Bronchial epithelial cell (primary cell): ENCODE data around the gene WDR45B. TPM values are rescaled to one million over a fixed set of nuclear protein-coding genes. Genes with fewer than 3 reads are reported as not detected.

Source experiments
- DNase-seq: peaks from one replicate; pipeline ENCODE4 v3.0.0-alpha.2; 2010; ENCODE audit warnings: low read depth
- FAIRE-seq: peaks from 2 replicates; lab custom pipeline; 2011; peaks lifted over from hg19 to GRCh38; lab: Jason Lieb, UNC
- H3K27me3 ChIP-seq: 2 replicates; pipeline ENCODE4 v1.5.1; 2011; ENCODE audit warnings: low read length; ENCODE audit not compliant: control insufficient read depth, insufficient read depth
- H3K36me3 ChIP-seq: 2 replicates; pipeline ENCODE4 v1.5.1; 2011; ENCODE audit warnings: low read length; ENCODE audit not compliant: control insufficient read depth, insufficient read depth
- H3K4me3 ChIP-seq: 2 replicates; pipeline ENCODE4 v1.5.1; 2011; ENCODE audit warnings: mild to moderate bottlenecking, low read depth, low read length, control low read depth
- CTCF ChIP-seq: IDR thresholded peaks from 2 replicates; pipeline ENCODE4 v1.5.1; 2011; ENCODE audit warnings: mild to moderate bottlenecking, moderate library complexity, low read length, control low read depth, inconsistent platforms; ENCODE audit not compliant: insufficient read depth, severe bottlenecking
- total RNA-seq: library from RNA; depleted of rRNA; stranded (reverse); fragments of >200 nt; gene quantifications from 2 replicates; pipeline ENCODE4 v1.2.1, GENCODE V29; 2014

The WDR45B gene
- total RNA-seq, 1 donor from 2014 or later = 90.8 TPM

GRCh38 chr17:82629748-82630147, 18.5 kb downstream of the WDR45B start:
- no peak overlapping the region for H3K4me3 ChIP-seq
- no peaks in the 10 kb centered on the region for H3K27me3 ChIP-seq
- no peak for DNase-seq
- H3K36me3 ChIP-seq = peaks cover 28% of the 10 kb centered on the region
- TF ChIP-seq CTCF = no peak
- FAIRE-seq = no peak

GRCh38 chr17:82627405-82627804, 20.8 kb downstream of the WDR45B start:
- no peak for DNase-seq
- no peak for TF ChIP-seq CTCF
- Histone ChIP-seq H3K4me3 (no peak overlapping the region), H3K27me3 (no peaks in the 10 kb centered on the region), H3K36me3 (peaks cover 26% of the 10 kb centered on the region)
- FAIRE-seq = no peak

GRCh38 chr17:82623707-82624106, 24.5 kb downstream of the WDR45B start:
- H3K4me3 ChIP-seq = no peak overlapping the region

GRCh38 chr17:82619641-82620040, 28.6 kb downstream of the WDR45B start:
- peaks cover 20% of the 10 kb centered on the region for H3K36me3 ChIP-seq
- TF ChIP-seq CTCF = no peak
- FAIRE-seq = no peak

More at GRCh38 chr17:82623707-82624106, 24.5 kb downstream of the WDR45B start:
- no peaks in the 10 kb centered on the region for H3K27me3 ChIP-seq
- FAIRE-seq (no peak), DNase-seq (no peak)
- no peak for TF ChIP-seq CTCF
- H3K36me3 ChIP-seq = peaks cover 26% of the 10 kb centered on the region

GRCh38 chr17:82619211-82619610, 29.0 kb downstream of the WDR45B start:
- no peak overlapping the region for H3K4me3 ChIP-seq
- no peak for TF ChIP-seq CTCF
- FAIRE-seq = no peak
- no peaks in the 10 kb centered on the region for H3K27me3 ChIP-seq
- DNase-seq = no peak
- peaks cover 20% of the 10 kb centered on the region for H3K36me3 ChIP-seq

More at GRCh38 chr17:82619641-82620040, 28.6 kb downstream of the WDR45B start:
- no peak overlapping the region for H3K4me3 ChIP-seq
- no peak for DNase-seq
- no peaks in the 10 kb centered on the region for H3K27me3 ChIP-seq

GRCh38 chr17:82616021-82616711, 32.1 kb downstream of the WDR45B start:
- no peak overlapping the region for H3K4me3 ChIP-seq
- FAIRE-seq = no peak

More at GRCh38 chr17:82616021-82616711, 32.1 kb downstream of the WDR45B start:
- TF ChIP-seq CTCF = no peak
- H3K36me3 ChIP-seq = peaks cover 15% of the 10 kb centered on the region
- H3K27me3 ChIP-seq = no peaks in the 10 kb centered on the region
- no peak for DNase-seq
